Brain microvascular endothelial cell (primary cell): ENCODE data around the gene ESPN.

ENCODE experiments used
- DNase-seq: peaks from one replicate; pipeline ENCODE4 v3.0.0-alpha.2; 2020
- H3K27ac ChIP-seq: fragments of 250-450 bp; sonication (Bioruptor Pico); 2 replicates; pipeline ENCODE4 v1.5.1; 2020; ENCODE audit warnings: mild to moderate bottlenecking, moderate library complexity
- H3K27me3 ChIP-seq: fragments of 250-450 bp; sonication (Bioruptor Pico); replicated peaks from 2 replicates; pipeline ENCODE4 v1.5.1; 2020; ENCODE audit warnings: mild to moderate bottlenecking
- H3K36me3 ChIP-seq: fragments of 250-450 bp; sonication (Bioruptor Pico); replicated peaks from 2 replicates; pipeline ENCODE4 v1.5.1; 2020; ENCODE audit warnings: mild to moderate bottlenecking
- H3K4me3 ChIP-seq: 2 replicates; pipeline ENCODE4 v1.5.1; 2011; ENCODE audit warnings: low read depth, mild to moderate bottlenecking, control low read depth, low read length, moderate library complexity
- CTCF ChIP-seq: IDR thresholded peaks from 2 replicates; pipeline ENCODE4 v1.5.1; 2011; ENCODE audit warnings: low read depth, mild to moderate bottlenecking, moderate library complexity, low read length, control low read depth, inconsistent platforms; ENCODE audit errors: missing control alignments
- in situ Hi-C: cut with HindIII; loops from 2 replicates; pipeline ENCODE4 v1.10.0; 2017; ENCODE audit warnings: low sequenced_read_pairs, low pct_ligation_motif_present

Gene ESPN

GRCh38 chr1:6501279-6501813, 76.8 kb downstream of the ESPN start:
- Histone ChIP-seq H3K4me3 (no peak overlapping the region), H3K27ac (no peak overlapping the region), H3K27me3 (no peaks in the 10 kb centered on the region), H3K36me3 (no peaks in the 10 kb centered on the region)
- no peak for DNase-seq
- TF ChIP-seq CTCF, result no peak
- in situ Hi-C loops, result no loop called here

- TF ChIP-seq CTCF, result no peak
- H3K36me3 ChIP-seq, result no peaks in the 10 kb centered on the region
- no peaks in the 10 kb centered on the region for H3K27me3 ChIP-seq
- H3K27ac ChIP-seq, result no peak overlapping the region
- DNase-seq, result no peak
- in situ Hi-C loops, result no loop called here
- no peak overlapping the region for H3K4me3 ChIP-seq
Observed at GRCh38 chr1:6502000-6502891, 77.7 kb downstream of the ESPN start.

GRCh38 chr1:6503884-6504602, 79.5 kb downstream of the ESPN start:
- no peak for TF ChIP-seq CTCF

GRCh38 chr1:6504887-6505286, 80.3 kb downstream of the ESPN start:
- Histone ChIP-seq H3K27me3 (no peaks in the 10 kb centered on the region), H3K4me3 (no peak overlapping the region), H3K27ac (no peak overlapping the region), H3K36me3 (no peaks in the 10 kb centered on the region)
- in situ Hi-C loops, result no loop called here
- DNase-seq, result no peak
- TF ChIP-seq CTCF, result no peak

More at GRCh38 chr1:6503884-6504602, 79.5 kb downstream of the ESPN start:
- Histone ChIP-seq H3K4me3 (no peak overlapping the region), H3K27ac (no peak overlapping the region), H3K27me3 (no peaks in the 10 kb centered on the region), H3K36me3 (no peaks in the 10 kb centered on the region)
- in situ Hi-C loops, result no loop called here
- DNase-seq, result no peak

- DNase-seq, result no peak
- Histone ChIP-seq H3K27ac (no peak overlapping the region), H3K4me3 (no peak overlapping the region), H3K36me3 (no peaks in the 10 kb centered on the region), H3K27me3 (no peaks in the 10 kb centered on the region)
- no peak for TF ChIP-seq CTCF
- in situ Hi-C loops, result no loop called here
Observed at GRCh38 chr1:6505367-6506209, 81.0 kb downstream of the ESPN start.
